ENCODE data around the gene PARP6. TPM values are rescaled to one million over a fixed set of nuclear protein-coding genes. Genes with fewer than 3 reads are reported as not detected.
A peak's percentile ranks its signal among the peaks of the same experiment; 100 is the strongest.

The PARP6 gene
- total RNA-seq, 1 donor from 2014 or later, result 113 TPM

DNA sequence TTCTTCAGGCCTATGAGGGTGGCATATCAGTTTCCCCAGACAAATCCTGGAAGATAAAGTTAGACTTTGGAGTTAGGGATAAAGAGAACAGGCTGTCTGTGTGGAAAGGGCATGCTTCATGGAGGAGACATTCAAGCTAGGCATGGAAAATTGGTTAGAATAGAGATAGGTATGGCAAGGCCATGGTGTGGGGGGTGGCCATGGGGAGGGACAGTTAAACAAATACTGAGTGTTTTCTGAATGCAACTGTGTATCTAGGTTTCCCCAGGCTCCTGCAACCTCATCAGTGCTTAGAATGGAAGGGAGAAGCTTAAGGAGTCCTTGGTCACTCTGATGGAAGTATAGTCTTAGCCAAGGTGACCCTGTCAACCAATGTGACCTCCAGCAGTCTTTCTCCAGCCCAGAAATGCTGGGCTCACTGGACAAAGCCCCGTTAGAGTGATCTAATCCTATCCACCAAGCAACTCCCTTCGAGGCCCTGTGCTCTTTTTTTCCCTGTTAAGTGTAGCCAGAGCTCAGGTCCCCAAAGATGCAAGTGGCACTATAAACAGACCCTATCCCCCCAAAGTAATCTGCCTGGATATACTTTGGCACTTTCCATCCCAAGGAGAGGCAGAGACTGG, 35.9 kb downstream of the PARP6 start:
- DNase-seq (ENCODE audit: low spot score) (no peak), ATAC-seq (no peak)
- intact Hi-C loops (cut with DNase I), result no loop called here

DNA sequence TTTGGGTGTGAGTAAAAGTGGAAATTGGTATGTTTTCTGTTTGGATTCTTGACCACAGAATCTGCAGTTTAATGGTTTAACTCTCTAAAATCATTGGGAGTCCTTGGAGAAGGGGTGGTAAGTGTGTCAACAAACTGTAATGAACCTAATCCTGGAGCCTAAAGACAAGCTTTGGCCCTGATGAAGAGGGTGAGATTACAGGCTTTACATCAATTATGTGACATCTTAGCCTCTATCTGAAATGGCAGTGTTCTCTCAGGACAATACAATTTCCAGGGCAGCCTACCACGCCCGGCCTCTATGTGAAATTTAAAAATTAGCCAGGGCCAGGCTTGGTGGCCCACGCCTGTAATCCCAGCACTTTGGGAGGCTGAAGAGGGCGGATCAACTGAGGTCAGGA, 37.1 kb downstream of the PARP6 start:
- intact Hi-C loops (cut with DNase I), result no loop called here
- ATAC-seq, result no peak

GRCh38 chr15:72233769-72234168, 38.6 kb downstream of the PARP6 start:
- intact Hi-C loops (cut with DNase I), result no loop called here
- DNase-seq (ENCODE audit: low spot score), result no peak
- no peak for ATAC-seq

More for the DNA sequence above, 37.1 kb downstream of the PARP6 start:
- DNase-seq (ENCODE audit: low spot score), result no peak

DNA sequence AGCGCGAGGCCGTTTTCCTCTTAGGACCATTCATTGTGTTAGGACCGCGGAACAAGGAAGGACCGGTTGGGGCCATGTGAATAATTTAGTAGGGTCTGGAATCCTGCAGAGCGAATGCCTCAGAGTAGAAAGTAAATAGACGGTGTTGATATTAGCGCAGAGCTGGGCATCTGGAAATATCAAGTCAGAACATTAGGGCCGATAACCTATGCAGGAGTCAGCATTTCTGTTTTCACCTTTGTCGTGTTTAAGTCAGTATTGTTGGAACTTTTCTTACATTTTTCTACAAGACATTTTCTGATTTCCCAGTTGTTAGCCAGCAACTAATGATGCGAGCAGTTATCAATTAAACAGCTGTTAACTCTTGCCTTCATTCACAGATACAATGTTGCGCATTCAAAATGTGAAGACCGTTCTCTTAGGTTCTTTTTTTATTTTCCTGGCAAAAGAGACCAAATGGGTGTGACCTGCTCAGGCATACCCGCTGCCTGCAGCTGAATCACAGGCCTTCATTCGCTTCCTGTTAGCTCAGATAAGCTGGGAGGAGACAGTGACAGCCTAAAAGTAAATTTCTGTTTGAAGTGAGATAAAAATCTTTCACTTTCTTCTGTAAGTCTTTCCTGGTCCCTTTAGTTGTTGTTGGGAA, 40.4 kb downstream of the PARP6 start:
- ATAC-seq, result peak; percentile 29
- DNase-seq (ENCODE audit: low spot score), result no peak
- intact Hi-C loops (cut with DNase I), result no loop called here

DNA sequence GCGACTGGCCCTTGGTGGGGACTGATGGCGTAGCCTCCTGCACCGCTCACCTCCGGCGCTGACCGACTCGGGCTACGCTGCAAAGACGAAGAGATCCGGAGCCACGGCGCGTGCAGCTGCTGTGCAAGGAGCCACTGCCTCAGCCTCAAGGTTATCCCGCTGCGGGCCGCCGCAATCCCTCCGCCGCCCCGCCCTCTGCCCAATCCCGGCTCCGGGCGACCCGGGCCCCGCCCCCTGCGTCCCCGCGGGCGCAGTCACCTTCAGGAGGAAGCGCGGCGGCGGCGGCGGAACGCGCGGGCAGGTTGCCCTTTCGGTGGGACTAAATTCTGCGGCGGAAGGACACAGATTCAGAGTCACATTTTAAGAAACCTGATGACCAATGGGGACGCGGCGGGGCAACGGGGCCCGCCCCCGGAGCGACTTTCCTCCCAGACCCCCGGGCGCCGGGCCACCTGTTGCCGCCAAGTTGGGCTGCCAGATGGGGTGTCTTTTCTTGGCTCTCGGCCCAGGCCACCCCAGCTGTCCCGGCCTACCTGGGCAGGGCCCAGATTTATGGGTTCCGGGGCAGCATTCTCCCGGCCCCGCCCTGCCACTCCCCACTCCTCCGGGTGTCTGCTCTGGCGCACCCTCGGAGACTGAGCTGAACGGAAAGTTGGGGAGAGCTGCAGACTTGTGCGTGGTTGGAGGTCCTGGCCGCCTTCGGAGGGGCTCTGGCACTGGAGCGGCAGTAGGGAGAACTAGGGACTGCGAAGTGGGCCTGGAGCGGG, 41.1 kb downstream of the PARP6 start, which contains the start of gene PKM:
TSS of gene PKM (minus strand) at position 125 of the 767 bp plus-strand sequence. CDS start 12,093 bp downstream, outside the sequence.
- intact Hi-C loops (cut with DNase I), result no loop called here
- DNase-seq (ENCODE audit: low spot score) (peak; percentile 97), ATAC-seq (peak; percentile 90)

GRCh38 chr15:72230197-72231065, 41.9 kb downstream of the PARP6 start:
- intact Hi-C loops (cut with DNase I), result no loop called here
- ATAC-seq (peak; percentile 86), DNase-seq (ENCODE audit: low spot score) (peak; percentile 95)

GRCh38 chr15:72229947-72230196, 42.5 kb downstream of the PARP6 start:
- DNase-seq (ENCODE audit: low spot score) (no peak), ATAC-seq (peak; percentile 11)
- intact Hi-C loops (cut with DNase I), result no loop called here

GRCh38 chr15:72229076-72229946, 43.0 kb downstream of the PARP6 start:
- no peak for ATAC-seq
- no peak for DNase-seq (ENCODE audit: low spot score)
- intact Hi-C loops (cut with DNase I), result no loop called here

DNA sequence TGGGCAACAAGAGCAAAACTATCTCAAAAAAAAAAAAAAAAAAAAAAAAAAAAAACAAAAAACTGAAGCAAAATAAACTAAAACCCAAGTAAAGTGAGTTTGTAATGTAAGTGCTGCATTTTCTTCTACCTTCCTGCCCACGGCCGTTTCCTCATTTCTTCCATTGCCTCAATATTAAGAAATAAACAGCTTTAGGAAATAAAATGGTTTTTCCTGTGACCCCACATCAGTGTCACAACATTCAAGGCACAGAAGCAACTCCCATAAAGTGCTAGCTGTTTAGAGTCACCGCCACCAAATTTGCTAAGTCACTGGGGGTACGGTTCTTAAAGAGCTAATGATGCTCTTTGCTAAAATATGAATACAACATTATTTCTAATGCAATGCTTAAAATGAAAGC, 44.6 kb downstream of the PARP6 start:
- no peak for DNase-seq (ENCODE audit: low spot score)
- ATAC-seq, result no peak
- intact Hi-C loops (cut with DNase I), result no loop called here

- intact Hi-C loops (cut with DNase I), result no loop called here
- ATAC-seq, result no peak
- no peak for DNase-seq (ENCODE audit: low spot score)
Observed at GRCh38 chr15:72227192-72227586, 45.2 kb downstream of the PARP6 start.

DNA sequence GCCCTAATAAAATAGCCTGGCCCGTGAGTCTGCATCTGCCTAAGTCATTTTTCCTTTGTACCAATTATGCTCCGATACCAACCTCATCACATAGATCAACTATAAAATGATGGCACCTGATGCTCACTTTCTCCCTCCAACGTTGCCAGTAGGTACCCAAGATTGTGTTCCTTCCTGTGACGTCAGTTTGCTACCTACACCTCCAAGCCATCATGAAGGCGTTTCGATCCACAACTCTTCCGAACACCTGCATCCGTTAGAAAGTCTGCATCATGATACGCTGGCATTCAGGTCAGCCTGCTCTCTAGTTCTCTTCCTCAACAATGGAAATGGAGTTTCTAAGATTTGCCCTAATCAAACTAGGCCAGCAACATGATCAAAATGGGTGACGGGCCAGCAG, 49.1 kb downstream of the PARP6 start:
- DNase-seq (ENCODE audit: low spot score), result no peak
- no peak for ATAC-seq
- intact Hi-C loops (cut with DNase I), result no loop called here

DNA sequence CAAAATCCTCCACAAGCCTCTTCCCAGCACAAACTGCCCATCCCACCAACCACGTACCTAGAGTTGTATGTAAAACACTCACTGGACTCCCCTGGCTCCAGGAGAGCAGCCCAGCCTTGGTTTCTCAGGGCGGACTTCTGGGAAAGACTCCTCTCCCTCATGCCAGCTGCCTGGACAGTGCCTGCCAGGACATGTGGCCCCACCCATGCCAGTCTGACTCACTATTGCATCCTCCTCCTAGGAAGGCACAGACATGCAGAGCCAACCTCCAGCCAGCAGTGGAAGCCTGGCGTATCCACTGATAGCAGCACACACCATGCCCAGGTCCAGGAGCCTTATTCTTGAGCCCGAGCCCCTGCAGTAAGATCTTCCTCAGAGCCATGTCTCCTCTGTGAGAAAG, 50.0 kb downstream of the PARP6 start:
- intact Hi-C loops (cut with DNase I), result no loop called here
- no peak for DNase-seq (ENCODE audit: low spot score)
- ATAC-seq, result no peak

DNA sequence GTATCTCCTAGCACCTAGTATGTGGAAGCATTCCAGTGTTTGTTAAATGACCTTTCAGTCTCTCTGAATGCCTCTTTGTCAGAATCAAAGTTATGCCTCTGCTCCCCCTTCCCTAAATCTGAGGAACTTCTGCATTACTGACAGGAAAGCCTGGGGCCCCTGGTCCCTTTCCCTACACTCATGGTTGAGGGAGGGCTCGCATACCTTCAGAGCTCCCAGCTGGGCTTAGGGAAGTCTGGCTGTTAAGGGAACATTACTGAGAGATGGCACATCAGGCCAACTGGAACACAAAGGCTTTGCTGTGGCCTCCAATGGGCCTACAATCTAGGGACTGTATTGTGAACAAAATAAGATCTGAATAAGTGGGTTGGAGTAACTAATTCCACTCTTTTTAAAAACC, 51.7 kb downstream of the PARP6 start:
- DNase-seq (ENCODE audit: low spot score) (no peak), ATAC-seq (no peak)
- intact Hi-C loops (cut with DNase I), result no loop called here

GRCh38 chr15:72217216-72217615, 55.1 kb downstream of the PARP6 start:
- ATAC-seq (no peak), DNase-seq (ENCODE audit: low spot score) (no peak)
- intact Hi-C loops (cut with DNase I), result no loop called here

DNA sequence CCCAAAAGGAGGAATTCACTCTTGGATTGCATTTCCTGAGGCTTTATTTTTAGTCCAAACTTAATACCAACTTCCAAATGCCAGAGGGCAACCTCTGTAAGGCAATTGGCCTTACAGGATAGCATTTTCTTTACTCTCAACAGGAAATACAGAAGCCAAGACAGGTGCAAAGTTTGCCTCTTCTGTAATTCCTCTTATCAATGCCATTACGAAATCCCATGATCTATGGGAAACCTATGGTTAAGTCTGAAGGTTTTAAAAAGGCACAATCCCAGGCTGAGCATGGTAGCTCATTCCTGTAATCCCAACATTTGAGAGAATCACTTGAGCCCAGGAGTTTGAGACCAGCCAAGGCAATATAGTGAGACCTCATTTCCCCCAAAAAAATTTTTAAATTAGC, 56.3 kb downstream of the PARP6 start:
- ATAC-seq (no peak), DNase-seq (ENCODE audit: low spot score) (no peak)
- intact Hi-C loops (cut with DNase I), result no loop called here

- no peak for DNase-seq (ENCODE audit: low spot score)
- no peak for ATAC-seq
- intact Hi-C loops (cut with DNase I), result no loop called here
Observed at GRCh38 chr15:72207558-72208085, 64.7 kb downstream of the PARP6 start.

DNA sequence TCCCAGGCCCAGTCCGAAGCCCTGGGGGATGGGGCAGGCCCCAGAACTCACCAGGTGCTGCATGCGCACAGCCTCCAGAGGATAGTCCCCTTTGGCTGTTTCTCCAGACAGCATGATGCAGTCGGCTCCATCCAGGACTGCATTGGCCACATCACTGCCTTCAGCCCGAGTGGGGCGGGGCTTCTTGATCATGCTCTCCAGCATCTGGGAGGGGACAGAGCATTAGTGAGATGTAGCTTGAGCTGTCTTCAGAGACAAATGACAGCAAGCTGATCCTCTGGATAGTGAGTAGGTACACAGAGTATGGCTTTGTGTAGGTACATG, 65.7 kb downstream of the PARP6 start:
- intact Hi-C loops (cut with DNase I), result no loop called here
- ATAC-seq, result no peak
- DNase-seq (ENCODE audit: low spot score), result no peak

- DNase-seq (ENCODE audit: low spot score), result no peak
- intact Hi-C loops (cut with DNase I), result no loop called here
- no peak for ATAC-seq
Observed at GRCh38 chr15:72205896-72206676, 66.3 kb downstream of the PARP6 start.
